Right atrium auricular region (tissue), 2 donors: ENCODE measurements around the gene SWSAP1. TPM values are rescaled to one million over a fixed set of nuclear protein-coding genes. Genes with fewer than 3 reads are reported as not detected.

Experiments used
- DNase-seq: peaks from one replicate; pipeline ENCODE4 v3.0.0-alpha.2; 2019; ENCODE audit warnings: low spot score
- H3K27ac ChIP-seq, 2 donors: fragments of 200-600 bp; sonication (generic); 1 replicate in 1 of 2; 2 replicates in 1 of 2; pipeline ENCODE4 v1.5.1; 2016 to 2019
- H3K27me3 ChIP-seq, 2 donors: fragments of 200-600 bp; sonication (generic); one replicate each; pipeline versions ENCODE4 v1.5.1 to v1.6.0; 2017 to 2019
- H3K36me3 ChIP-seq: fragments of 200-600 bp; sonication (generic); one replicate; pipeline ENCODE4 v1.5.1; 2016
- H3K4me1 ChIP-seq, 2 donors: fragments of 200-600 bp; sonication (generic); one replicate each; pipeline versions ENCODE4 v1.5.1 to v1.6.0; 2017 to 2019
- H3K4me3 ChIP-seq, 2 donors: fragments of 200-600 bp; sonication (generic); 1 replicate in 1 of 2; 2 replicates in 1 of 2; pipeline ENCODE4 v1.5.1; 2017 to 2019; ENCODE audit warnings: mild to moderate bottlenecking in 1 of 2, moderate library complexity in 1 of 2
- H3K9me3 ChIP-seq, 2 donors: fragments of 200-600 bp; sonication (generic); one replicate each; pipeline ENCODE4 v1.5.1; 2019
- total RNA-seq, 2 donors: library from RNA; depleted of rRNA; stranded (reverse); fragments of >200 nt; gene quantifications; one replicate each; pipeline ENCODE4 v1.1.0, GENCODE V29; 2016
- TF ChIP-seq, protein P1 (sequence below), 2 donors: fragments of 200-600 bp; sonication (generic); IDR thresholded peaks; one replicate each; pipeline ENCODE4 v1.5.1; 2019; ENCODE audit warnings: antibody characterized with exemption in 2 of 2

The SWSAP1 gene
- total RNA-seq, 2 donors from 2014 or later, result 0.44 to 1.5 TPM

GRCh38 chr19:11359421-11359820, 15.0 kb upstream of the SWSAP1 start:
- Histone ChIP-seq H3K9me3 (no peaks in the 10 kb centered on the region), H3K27me3 (no peaks in the 10 kb centered on the region), H3K36me3 (peaks cover 20% of the 10 kb centered on the region), H3K27ac (no peak overlapping the region), H3K4me1 (peaks cover 0 to 16% of the 10 kb centered on the region in 2 donors), H3K4me3 (no peak overlapping the region)
- TF ChIP-seq, protein P1, sequence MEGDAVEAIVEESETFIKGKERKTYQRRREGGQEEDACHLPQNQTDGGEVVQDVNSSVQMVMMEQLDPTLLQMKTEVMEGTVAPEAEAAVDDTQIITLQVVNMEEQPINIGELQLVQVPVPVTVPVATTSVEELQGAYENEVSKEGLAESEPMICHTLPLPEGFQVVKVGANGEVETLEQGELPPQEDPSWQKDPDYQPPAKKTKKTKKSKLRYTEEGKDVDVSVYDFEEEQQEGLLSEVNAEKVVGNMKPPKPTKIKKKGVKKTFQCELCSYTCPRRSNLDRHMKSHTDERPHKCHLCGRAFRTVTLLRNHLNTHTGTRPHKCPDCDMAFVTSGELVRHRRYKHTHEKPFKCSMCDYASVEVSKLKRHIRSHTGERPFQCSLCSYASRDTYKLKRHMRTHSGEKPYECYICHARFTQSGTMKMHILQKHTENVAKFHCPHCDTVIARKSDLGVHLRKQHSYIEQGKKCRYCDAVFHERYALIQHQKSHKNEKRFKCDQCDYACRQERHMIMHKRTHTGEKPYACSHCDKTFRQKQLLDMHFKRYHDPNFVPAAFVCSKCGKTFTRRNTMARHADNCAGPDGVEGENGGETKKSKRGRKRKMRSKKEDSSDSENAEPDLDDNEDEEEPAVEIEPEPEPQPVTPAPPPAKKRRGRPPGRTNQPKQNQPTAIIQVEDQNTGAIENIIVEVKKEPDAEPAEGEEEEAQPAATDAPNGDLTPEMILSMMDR (IDR thresholded peaks at IDR 0.05), result no peak
- DNase-seq, result no peak

DNA sequence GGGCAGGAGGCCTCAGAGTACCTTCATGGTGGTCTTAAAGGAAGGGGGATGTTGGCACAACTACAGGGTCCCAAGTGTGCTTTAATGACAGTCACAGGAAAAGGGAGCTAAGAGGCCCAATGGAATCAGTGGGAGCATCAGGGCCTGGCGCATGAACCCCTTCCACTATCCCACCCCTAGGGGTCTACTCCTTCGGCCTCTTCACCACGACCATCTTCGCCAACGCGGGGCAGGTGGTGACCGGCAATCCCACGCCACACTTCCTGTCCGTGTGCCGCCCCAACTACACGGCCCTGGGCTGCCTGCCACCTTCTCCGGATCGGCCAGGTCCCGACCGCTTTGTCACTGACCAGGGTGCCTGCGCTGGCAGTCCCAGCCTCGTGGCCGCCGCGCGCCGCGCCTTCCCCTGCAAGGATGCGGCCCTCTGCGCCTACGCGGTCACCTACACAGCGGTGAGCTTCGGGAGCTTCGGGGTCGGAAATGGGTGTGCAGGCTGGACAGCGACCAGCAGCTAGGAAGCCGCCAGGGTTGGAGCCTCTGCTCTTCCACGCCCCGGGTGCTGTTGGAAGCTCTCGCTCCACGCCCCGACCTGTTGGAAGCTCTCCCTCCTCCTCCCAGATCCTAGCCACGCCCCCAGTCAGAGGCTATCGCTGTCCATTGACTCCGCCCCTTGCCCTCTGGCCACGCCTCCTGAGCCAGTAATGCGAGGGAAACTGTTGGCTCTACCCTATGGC, 13.3 kb upstream of the SWSAP1 start:
- peaks cover 23% of the 10 kb centered on the region for H3K36me3 ChIP-seq
- H3K4me3 ChIP-seq, result no peak overlapping the region

DNA sequence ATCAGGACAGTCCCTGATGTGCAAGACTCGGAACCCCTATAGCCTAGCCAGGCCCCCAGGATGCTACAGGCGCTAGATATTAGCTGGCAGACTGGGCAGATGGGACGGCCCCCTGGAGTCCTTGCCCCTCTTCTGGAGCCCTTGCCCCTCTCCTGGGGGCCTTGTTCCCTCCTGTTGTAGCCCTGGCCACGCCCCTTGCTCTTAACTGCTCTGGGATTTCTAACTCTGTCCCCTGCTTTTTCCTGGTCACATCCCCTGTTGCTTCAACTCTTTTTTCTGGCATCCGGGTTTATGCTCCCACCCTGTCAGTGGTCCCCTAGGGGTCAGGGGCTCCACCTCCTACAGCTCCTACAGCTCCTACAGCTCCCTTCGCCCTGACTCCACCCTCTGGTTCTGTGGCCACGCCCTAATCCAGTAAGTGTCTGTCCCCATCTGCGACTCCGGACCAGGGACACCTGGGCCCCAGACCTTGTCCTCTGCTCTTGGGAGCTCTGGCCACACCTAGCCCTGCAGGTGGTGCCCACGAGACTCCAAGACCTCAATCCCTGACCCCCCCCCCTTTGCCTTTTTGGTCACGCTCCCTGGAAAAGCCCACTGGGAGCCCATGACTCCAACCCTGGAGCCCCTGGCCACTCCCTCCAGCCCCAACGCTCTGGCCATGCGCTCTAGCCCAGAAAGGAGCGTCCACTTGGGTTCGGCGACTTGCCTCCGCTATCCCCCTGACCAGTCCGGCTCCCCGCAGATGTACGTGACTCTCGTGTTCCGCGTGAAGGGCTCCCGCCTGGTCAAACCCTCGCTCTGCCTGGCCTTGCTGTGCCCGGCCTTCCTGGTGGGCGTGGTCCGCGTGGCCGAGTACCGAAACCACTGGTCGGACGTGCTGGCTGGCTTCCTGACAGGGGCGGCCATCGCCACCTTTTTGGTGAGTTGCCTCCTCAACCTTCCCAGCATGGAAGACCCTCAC, 12.4 kb upstream of the SWSAP1 start:
- Histone ChIP-seq H3K27ac (no peak overlapping the region), H3K9me3 (no peaks in the 10 kb centered on the region), H3K4me1 (no peaks in the 10 kb centered on the region), H3K36me3 (peaks cover 23% of the 10 kb centered on the region), H3K27me3 (no peaks in the 10 kb centered on the region), H3K4me3 (no peak overlapping the region)
- no peak for DNase-seq
- TF ChIP-seq, protein P1 (IDR thresholded peaks at IDR 0.05), result no peak

More for the DNA sequence above, 13.3 kb upstream of the SWSAP1 start:
- Histone ChIP-seq H3K4me1 (peaks cover 0 to 4% of the 10 kb centered on the region in 2 donors), H3K9me3 (no peaks in the 10 kb centered on the region), H3K27me3 (no peaks in the 10 kb centered on the region), H3K27ac (no peak overlapping the region)
- TF ChIP-seq, protein P1 (IDR thresholded peaks at IDR 0.05), result no peak
- DNase-seq, result no peak

DNA sequence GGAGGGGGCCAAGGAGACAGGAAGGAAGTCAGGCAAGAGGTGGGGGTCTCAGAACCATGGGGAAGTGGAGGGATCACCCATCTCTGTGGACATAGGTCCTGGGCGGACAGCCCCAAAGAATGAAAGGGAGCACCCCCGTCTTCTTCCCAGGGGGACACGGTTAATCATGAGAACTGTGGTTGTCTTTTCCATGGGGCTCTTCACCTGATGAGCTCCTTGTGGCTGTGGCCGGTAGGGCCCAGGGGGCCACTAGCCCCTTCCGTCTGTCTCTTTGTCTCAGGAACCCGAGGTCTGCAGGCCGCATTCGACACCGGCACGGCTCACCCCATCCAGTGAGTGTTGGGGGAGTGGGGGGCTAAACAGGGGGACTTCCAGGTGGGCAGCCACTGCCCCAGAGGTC, 10.6 kb upstream of the SWSAP1 start:
- Histone ChIP-seq H3K27me3 (no peaks in the 10 kb centered on the region), H3K4me1 (no peaks in the 10 kb centered on the region), H3K36me3 (peaks cover 23% of the 10 kb centered on the region), H3K4me3 (no peak overlapping the region), H3K27ac (no peak overlapping the region), H3K9me3 (no peaks in the 10 kb centered on the region)
- no peak for DNase-seq
- TF ChIP-seq, protein P1 (IDR thresholded peaks at IDR 0.05), result no peak

DNA sequence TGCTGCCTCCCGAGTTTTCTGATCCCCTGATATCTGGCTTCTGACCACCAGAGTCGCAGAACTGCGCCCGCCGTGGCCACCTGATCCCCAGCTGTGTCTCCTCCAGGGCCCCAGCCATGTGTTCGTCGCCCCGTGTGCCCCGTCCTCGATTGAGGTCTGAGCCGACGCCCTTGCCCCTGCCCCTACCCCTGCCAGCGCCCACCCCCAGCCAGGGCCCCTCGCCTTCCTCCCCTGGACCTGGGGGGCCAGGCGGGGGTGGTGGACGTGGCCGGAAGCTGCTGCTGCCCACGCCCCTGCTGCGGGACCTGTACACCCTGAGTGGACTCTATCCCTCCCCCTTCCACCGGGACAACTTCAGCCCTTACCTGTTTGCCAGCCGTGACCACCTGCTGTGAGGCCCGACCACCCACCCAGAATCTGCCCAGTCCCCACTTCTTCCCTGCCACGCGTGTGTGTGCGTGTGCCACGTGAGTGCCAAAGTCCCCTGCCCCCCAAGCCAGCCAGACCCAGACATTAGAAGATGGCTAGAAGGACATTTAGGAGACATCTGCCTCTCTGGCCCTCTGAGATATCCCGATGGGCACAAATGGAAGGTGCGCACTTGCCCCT, 10.1 kb upstream of the SWSAP1 start:
- TF ChIP-seq, protein P1 (IDR thresholded peaks at IDR 0.05), result no peak
- H3K4me1 ChIP-seq, result no peaks in the 10 kb centered on the region
- no peak overlapping the region for H3K27ac ChIP-seq
- H3K36me3 ChIP-seq, result peaks cover 23% of the 10 kb centered on the region
- H3K9me3 ChIP-seq, result no peaks in the 10 kb centered on the region
- DNase-seq, result no peak
- no peaks in the 10 kb centered on the region for H3K27me3 ChIP-seq
- no peak overlapping the region for H3K4me3 ChIP-seq
